Fibroblast of the conjunctiva (primary cell): ENCODE measurements around the gene CSF1R.
A peak's percentile ranks its signal among the peaks of the same experiment; 100 is the strongest.

Experiments used
- DNase-seq: peaks from one replicate; pipeline ENCODE4 v3.0.0-alpha.2; 2010; ENCODE audit warnings: low read depth

Gene CSF1R

DNA sequence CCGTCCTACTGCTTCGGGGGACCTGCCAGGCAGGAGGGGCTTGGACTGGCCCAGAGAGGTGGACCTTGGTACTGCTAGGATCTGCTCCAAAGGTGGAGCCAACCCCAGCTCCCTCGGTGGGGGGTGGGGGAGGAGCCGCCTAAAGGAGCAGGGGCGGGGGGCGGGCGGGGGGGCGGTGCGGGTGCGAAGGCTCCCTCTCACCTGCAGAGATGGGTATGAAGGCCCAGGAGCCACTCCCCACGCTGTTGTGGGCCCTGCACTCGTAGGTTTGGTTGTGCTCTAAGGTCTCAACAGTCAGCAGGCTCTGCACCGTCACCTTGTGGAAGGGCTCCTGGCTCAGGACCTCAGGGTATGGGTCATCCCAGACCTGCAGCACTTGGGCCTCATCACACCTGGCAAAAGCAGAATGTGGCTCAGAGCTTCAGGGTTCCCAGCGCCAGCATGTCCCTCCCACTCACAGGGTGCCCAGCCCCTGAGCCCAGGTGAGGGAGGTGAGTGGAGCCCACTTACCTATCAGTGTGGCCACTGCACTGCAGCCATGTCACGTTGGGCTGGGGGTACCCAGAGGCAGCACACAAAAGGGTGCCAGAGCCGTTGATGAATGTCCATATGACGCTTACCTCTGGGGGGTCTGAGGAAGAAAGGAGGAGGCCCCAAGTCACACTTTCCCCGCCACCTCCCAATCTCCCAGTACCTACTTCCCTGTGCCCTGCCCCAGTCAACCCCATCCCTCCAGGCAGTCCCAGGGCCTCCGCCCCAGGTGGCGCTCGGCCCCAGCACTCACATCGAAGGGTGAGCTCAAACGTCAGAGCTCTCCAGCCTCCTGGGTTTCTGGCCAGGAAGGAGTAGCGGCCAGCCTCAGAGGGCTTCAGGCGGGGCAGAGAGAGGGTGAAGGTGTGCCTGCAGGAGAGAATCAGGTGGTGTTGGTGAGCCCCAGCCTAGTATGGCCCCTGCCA is 16.4 kb downstream of the CSF1R start:
- no peak for DNase-seq

DNA sequence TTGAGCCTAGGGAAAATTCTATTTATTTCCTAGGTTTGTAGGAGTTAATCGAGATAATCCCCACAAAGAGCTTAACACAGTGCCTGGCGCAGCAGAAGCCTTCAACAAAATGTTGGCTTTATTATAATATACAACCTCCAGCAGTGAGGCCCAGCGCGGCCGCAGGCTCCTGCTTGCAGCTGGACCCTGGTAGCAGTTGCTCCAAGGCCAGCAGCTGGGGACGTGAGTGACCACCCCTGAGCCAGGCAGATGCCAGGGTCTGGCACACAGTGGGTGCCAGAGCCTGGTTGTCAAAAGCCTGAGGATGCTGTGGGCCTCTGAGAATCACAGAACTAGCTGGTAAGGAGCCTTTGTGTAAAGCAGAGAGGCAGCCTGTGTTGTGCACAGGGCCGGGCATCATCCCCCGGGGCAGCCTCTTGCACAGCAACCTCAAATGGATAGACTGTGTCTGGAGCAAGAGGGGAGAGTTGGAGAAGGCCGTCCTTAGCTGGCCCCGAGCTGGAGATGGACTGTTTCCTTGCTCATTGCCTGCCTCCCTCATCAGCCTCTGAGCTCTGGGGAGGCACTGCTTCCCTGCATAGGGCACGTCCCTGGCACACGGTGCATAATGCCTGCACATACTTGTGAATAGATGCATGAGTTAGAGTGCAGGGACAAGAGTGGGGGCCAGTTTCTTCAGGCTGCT is 17.3 kb downstream of the CSF1R start:
- no peak for DNase-seq

DNA sequence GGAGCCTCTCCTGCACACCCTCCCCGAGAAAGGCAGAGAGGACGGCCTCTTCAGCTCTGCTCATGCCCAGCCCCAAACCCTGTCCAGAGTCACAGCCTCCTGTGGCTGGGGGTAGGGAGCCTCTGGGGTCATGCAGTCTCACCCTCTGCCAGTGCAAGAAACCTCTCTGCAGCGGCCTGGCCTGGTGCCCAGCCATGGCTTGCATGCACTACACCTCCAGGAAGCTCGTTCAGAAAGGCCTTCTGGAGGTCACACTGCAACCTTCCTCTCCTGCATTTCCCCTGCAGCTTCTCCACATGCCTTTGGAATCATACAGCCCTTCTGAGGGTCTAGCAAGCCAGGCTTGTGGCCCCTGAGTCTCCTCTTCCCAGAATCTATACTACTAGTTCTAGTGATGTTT is 17.9 kb downstream of the CSF1R start:
- no peak for DNase-seq

- no peak for DNase-seq
Measured at GRCh38 chr5:150068071-150068470, 18.3 kb downstream of the CSF1R start.

GRCh38 chr5:150067405-150067960 is 18.9 kb downstream of the CSF1R start:
- no peak for DNase-seq

DNA sequence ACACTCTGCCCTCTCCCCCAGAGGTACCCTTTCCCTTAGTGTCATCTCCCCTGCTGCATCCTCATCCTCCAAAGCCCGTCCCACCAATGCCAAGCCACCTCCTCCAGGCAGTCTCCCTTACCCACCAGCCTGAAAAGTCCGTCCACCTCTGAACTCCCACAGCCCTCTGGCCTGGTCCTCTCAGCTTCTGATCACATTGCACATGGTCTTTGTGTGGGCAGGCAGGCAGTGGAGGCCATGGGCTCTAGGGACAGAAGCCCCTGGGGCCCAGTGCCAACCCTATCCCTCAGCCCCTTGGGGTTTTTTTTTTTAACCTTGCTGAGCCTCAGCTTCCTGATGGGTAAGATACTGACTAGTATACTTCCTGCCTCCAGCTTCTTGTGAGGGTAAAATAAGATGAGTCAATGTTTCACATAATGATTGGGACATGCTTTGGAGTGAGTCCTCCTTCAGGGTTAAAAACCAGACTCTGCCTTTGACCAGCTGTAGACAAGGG is 19.4 kb downstream of the CSF1R start:
- peak; percentile 6 for DNase-seq

- no peak for DNase-seq
Measured at GRCh38 chr5:150066436-150066835, 19.9 kb downstream of the CSF1R start.

GRCh38 chr5:150065886-150066285 is 20.5 kb downstream of the CSF1R start:
- no peak for DNase-seq

- DNase-seq: no peak
Measured at GRCh38 chr5:150065346-150065745, 21.0 kb downstream of the CSF1R start.

DNA sequence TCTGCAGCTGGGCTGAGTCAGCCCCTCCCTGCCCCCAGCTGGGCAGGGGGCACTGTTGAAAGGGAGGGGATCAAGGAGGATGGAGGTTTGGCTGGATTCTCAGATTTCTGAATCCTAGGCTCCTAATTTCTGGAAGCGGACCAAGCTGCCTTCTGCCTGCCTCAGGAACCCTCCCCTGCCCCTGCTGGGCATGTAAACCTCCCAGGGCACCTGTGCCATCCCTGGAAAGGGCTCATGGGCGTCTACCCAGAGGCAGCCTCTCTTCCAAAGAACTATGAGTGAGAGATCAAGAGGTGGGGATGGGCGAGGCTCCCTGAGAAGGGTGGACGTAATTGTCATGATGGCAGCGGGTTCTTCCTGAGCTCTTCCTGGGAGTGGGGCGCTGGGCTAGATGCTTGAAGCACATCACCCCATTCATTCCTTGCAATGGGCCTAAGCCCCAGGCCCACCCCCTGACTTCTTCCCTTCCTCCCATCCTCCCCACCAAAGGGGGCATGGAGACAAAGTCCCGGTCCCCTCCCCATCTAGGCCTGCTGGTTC is 21.6 kb downstream of the CSF1R start:
- no peak for DNase-seq

GRCh38 chr5:150063638-150064037 is 22.7 kb downstream of the CSF1R start:
- DNase-seq: no peak

GRCh38 chr5:150062216-150062922 is 24.0 kb downstream of the CSF1R start:
- DNase-seq: no peak

DNA sequence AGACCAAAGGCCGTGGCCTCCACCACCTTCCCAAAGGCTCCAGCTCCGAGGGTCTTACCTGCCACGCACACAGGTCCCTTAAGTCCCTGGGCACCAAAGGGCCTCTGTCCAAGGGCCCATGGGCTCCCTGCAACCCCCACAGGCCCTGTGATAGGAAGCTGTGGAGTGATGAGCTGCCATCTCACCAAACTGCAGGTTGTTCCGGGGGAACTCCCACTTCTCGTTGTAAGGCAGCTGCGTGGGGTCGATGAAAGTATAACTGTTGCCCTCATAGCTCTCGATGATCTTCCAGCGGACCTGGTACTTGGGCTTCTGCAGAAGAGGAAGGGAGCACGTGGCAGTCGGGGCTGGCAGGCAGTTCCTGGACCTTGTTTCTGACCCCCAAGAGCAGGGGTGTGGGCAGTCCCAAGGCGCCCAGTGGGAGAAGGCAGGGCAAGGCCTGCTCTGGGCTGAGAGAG is 24.8 kb downstream of the CSF1R start:
- no peak for DNase-seq

DNA sequence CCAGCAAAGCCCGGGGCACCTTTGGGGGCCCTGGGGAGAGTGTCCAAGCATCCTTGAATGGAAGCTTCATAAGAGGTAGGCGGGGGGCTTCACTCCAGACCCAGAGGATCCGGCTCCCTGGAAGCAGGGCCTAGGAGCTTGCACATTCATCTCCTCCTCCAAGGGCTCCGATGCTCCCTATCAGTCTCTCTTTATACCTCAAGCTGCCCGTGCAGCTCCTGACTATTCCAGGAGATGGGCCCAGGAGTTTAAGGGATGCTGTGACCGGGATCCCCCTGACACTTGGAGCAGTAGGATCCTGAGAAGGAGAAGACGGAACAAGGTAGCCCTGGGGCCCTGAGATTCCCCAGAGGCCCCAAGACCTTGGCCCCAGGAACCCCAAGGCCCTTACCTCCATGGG is 25.9 kb downstream of the CSF1R start:
- DNase-seq: no peak

DNA sequence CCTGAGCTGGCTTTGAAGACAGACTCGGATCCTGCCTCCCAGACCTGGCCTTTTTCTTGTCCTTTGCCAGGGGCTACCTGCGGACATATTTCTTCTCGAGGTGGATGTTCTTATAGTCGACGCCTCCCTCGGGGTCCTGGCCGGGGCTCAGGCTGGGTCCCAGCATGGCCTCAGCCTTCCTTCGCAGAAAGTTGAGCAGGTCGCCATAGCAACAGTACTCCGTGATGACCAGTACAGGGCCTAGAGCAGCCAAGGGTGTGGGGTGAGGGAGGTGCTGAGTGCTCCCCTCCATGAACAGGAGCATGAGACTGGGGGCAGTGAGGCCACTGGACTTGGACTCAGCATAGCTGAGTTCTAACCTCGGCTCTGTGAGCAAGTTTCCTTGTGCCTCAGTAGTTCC is 26.7 kb downstream of the CSF1R start:
- DNase-seq: no peak

DNA sequence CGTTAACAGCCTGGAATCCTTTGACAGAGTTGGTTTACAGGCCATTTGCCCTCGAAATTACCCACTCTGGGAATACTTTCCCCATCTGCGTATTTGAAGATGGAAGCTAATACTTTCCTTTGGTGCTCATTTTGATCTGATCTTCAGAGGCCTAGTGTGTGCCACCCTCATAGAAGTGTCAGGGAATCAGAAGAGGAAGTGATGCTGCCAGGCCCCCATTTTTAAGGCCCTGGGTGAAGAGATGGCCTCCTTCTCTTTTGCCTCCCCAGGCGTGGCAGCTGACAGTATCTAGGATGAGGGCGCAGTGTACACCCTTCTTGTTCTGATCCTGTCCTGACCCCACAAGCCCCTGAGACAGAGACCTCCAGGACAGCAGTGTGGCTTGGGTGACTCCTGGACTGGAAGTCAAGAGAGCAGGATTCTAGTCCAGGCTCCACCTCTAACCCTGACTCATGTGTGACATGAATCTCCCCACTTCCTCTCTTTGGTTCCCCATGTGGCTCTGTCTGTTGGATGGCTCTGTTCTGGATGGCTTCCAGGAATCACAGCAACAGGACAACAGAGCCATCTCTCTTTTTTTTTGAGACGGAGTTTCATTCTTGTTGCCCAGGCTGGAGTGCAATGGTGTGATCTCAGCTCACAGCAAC is 27.8 kb downstream of the CSF1R start:
- DNase-seq: no peak

- DNase-seq: no peak
Measured at GRCh38 chr5:150057996-150058395, 28.4 kb downstream of the CSF1R start.

DNA sequence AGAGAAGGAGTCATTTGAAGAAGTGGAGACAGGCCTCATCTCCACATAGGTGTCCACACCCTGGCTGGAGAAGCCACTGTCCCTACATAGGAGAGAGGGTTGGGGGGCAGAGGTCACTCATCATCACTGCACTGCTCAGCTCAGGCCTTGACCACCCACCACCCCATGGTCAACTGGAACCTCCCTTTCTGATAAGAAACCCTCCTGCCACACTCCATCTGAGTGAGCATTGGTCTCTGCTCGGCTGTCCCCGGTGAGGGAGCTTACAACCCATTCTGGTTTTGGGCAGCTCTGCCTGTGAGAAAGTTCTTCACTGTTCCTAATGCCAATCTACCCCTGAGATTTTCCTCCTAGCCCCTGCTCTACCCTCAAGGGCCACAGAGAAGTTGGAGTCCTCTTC is 28.8 kb downstream of the CSF1R start:
- DNase-seq: no peak

GRCh38 chr5:150057052-150057451 is 29.3 kb downstream of the CSF1R start:
- no peak for DNase-seq

DNA sequence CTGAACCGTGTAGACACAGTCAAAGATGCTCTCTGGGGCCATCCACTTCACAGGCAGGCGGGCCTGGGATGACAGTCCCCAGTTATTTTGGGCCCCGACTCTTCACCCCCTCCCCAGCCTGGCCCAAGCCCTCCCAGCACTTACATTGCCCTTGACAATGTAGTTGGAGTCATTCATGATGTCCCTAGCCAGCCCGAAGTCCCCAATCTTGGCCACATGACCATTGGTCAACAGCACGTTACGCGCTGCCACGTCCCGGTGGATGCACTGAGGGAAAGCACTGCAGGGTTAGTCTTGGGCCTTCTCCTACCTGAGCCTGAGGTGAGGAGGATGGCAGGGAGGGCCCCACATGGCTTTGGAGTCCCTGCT is 30.3 kb downstream of the CSF1R start:
- no peak for DNase-seq

- DNase-seq: no peak
Measured at GRCh38 chr5:150055326-150056074, 30.9 kb downstream of the CSF1R start.
